OCI-LY1 (cell line): ENCODE results near the gene ZC3H10.

Source experiments
- H2AFZ ChIP-seq: fragments of 200-600 bp; sonication (generic), shearing (Covaris generic); 2 replicates; pipeline ENCODE4 v1.6.0; 2014; ENCODE audit warnings: antibody characterized with exemption, mild to moderate bottlenecking, low read length
- H3F3A ChIP-seq: fragments of 200-600 bp; sonication (generic), shearing (Covaris generic); 2 replicates; pipeline ENCODE4 v1.6.0; 2014; ENCODE audit warnings: mild to moderate bottlenecking, antibody characterized with exemption, low read length, moderate library complexity; ENCODE audit not compliant: insufficient read depth
- H3K27ac ChIP-seq: fragments of 200-600 bp; sonication (generic); 2 replicates; pipeline ENCODE4 v1.5.1; 2014; ENCODE audit warnings: low read length, mixed run types, mild to moderate bottlenecking, low read depth; ENCODE audit not compliant: poor library complexity, severe bottlenecking
- H3K27me3 ChIP-seq: fragments of 200-600 bp; sonication (generic); 2 replicates; pipeline ENCODE4 v1.6.0; 2014; ENCODE audit warnings: antibody characterized with exemption, mild to moderate bottlenecking, low read length, moderate library complexity; ENCODE audit not compliant: insufficient read depth
- H3K36me3 ChIP-seq: fragments of 200-600 bp; sonication (generic); 2 replicates; pipeline ENCODE4 v1.6.1; 2014; ENCODE audit warnings: mild to moderate bottlenecking, antibody characterized with exemption, low read length, moderate library complexity, mixed read lengths; ENCODE audit not compliant: insufficient read depth
- H3K4me1 ChIP-seq: fragments of 200-600 bp; sonication (generic); 2 replicates; pipeline ENCODE4 v1.5.1; 2014; ENCODE audit warnings: mild to moderate bottlenecking, low read length, moderate library complexity; ENCODE audit not compliant: insufficient read depth, severe bottlenecking
- H3K4me2 ChIP-seq: fragments of 200-600 bp; sonication (generic), shearing (Covaris generic); 2 replicates; pipeline ENCODE4 v1.6.1; 2014; ENCODE audit warnings: low read length
- H3K4me3 ChIP-seq: fragments of 200-600 bp; sonication (generic); 2 replicates; pipeline ENCODE4 v1.5.1; 2014; ENCODE audit warnings: low read length, low read depth, mild to moderate bottlenecking, mixed read lengths; ENCODE audit not compliant: poor library complexity, severe bottlenecking
- H3K79me2 ChIP-seq: fragments of 200-600 bp; shearing (Covaris generic); 2 replicates; pipeline ENCODE4 v1.6.1; 2016; ENCODE audit warnings: mixed run types, low read length, mixed read lengths; ENCODE audit not compliant: insufficient read depth
- H3K9ac ChIP-seq: fragments of 200-600 bp; sonication (generic), shearing (Covaris generic); 2 replicates; pipeline ENCODE4 v1.6.1; 2014; ENCODE audit warnings: mild to moderate bottlenecking, low read length, mixed read lengths
- H3K9me2 ChIP-seq: fragments of 200-600 bp; sonication (generic), shearing (Covaris generic); 2 replicates; pipeline ENCODE4 v1.6.1; 2014; ENCODE audit warnings: low read depth, mild to moderate bottlenecking, low read length, mixed read lengths
- H3K9me3 ChIP-seq: fragments of 200-600 bp; shearing (Covaris generic); 2 replicates; pipeline ENCODE4 v1.6.1; 2014; ENCODE audit warnings: low read length, mixed read lengths
- H4K20me1 ChIP-seq: fragments of 200-600 bp; sonication (generic), shearing (Covaris generic); 2 replicates; pipeline ENCODE4 v1.6.0; 2016; ENCODE audit warnings: mild to moderate bottlenecking, low read length; ENCODE audit not compliant: insufficient read depth
- CTCF ChIP-seq: fragments of 200-600 bp; sonication (generic), shearing (Covaris generic); IDR thresholded peaks from 2 replicates; pipeline ENCODE4 v1.5.1; 2017; ENCODE audit warnings: mild to moderate bottlenecking, antibody characterized with exemption, low read length, moderate library complexity, mixed read lengths
- EZH2 ChIP-seq: fragments of 200-600 bp; sonication (generic), shearing (Covaris generic); IDR thresholded peaks from 2 replicates; pipeline ENCODE4 v1.8.0; 2017; ENCODE audit warnings: borderline replicate concordance, mixed run types, mild to moderate bottlenecking, antibody characterized with exemption, low read length, moderate library complexity, mixed read lengths

ZC3H10 gene

DNA sequence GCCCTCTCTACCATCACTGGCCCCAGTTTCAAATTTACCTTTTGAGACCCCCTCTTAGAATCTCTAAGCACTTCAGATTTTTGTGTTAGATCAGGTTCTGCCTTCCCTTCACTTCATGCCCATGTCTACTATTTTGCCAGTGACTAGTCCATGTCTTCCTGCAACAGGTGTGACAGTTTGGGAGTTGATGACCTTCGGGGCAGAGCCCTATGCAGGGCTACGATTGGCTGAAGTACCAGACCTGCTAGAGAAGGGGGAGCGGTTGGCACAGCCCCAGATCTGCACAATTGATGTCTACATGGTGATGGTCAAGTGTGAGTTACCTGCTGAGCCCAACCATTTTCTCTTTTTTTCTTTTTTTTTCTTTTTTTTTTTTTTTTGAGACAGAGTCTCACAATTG, 19.5 kb upstream of the ZC3H10 start:
- no peak overlapping the region for H3K4me3 ChIP-seq
- no peaks in the 10 kb centered on the region for H3K9me3 ChIP-seq
- no peaks in the 10 kb centered on the region for H3K79me2 ChIP-seq
- no peaks in the 10 kb centered on the region for H3F3A ChIP-seq
- H3K36me3 ChIP-seq, result no peaks in the 10 kb centered on the region
- no peak overlapping the region for H3K9ac ChIP-seq
- H3K4me2 ChIP-seq, result no peak overlapping the region
- TF ChIP-seq CTCF (no peak), EZH2 (no peak)
- no peaks in the 10 kb centered on the region for H3K9me2 ChIP-seq
- H3K27ac ChIP-seq, result no peak overlapping the region
- no peak overlapping the region for H2AFZ ChIP-seq
- peaks cover 6% of the 10 kb centered on the region for H3K4me1 ChIP-seq
- H3K27me3 ChIP-seq, result peaks cover 2% of the 10 kb centered on the region; the same call in 1 of the 2 replicates
- no peaks in the 10 kb centered on the region for H4K20me1 ChIP-seq

DNA sequence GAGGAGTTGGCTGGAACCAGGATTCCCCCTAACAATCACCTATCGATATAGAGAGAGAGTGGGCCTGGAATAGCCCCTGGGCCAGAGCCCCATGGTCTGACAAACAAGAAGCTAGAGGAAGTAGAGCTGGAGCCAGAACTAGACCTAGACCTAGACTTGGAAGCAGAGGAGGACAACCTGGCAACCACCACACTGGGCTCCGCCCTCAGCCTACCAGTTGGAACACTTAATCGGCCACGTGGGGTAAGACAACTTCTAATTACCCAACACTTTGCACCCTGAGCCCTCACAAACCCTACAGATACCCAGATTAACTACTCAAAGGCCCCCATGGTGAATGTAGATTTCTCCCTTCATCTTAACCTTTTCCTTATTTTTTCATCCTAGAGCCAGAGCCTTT, 18.3 kb upstream of the ZC3H10 start:
- no peak overlapping the region for H3K27ac ChIP-seq
- no peak for TF ChIP-seq EZH2
- TF ChIP-seq CTCF, result no peak
- H3K9me2 ChIP-seq, result no peaks in the 10 kb centered on the region
- no peaks in the 10 kb centered on the region for H3K36me3 ChIP-seq
- no peak overlapping the region for H2AFZ ChIP-seq
- H3K79me2 ChIP-seq, result peaks cover 4% of the 10 kb centered on the region
- no peaks in the 10 kb centered on the region for H3K27me3 ChIP-seq
- no peak overlapping the region for H3K4me3 ChIP-seq
- H3K9me3 ChIP-seq, result no peaks in the 10 kb centered on the region
- no peak overlapping the region for H3K9ac ChIP-seq
- H3K4me2 ChIP-seq, result no peak overlapping the region
- no peaks in the 10 kb centered on the region for H4K20me1 ChIP-seq
- no peaks in the 10 kb centered on the region for H3F3A ChIP-seq
- H3K4me1 ChIP-seq, result peaks cover 8% of the 10 kb centered on the region

DNA sequence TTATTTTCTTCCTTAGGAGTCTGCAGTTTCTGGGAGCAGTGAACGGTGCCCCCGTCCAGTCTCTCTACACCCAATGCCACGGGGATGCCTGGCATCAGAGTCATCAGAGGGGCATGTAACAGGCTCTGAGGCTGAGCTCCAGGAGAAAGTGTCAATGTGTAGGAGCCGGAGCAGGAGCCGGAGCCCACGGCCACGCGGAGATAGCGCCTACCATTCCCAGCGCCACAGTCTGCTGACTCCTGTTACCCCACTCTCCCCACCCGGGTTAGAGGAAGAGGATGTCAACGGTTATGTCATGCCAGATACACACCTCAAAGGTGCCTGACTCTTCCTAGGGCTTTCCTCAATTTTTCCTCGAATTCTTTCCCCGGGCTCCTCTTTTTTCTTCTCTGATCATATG, 17.0 kb upstream of the ZC3H10 start:
- Histone ChIP-seq H3K9me2 (no peaks in the 10 kb centered on the region), H3F3A (no peaks in the 10 kb centered on the region), H2AFZ (no peak overlapping the region), H3K27ac (no peak overlapping the region), H3K4me1 (peaks cover 15% of the 10 kb centered on the region), H4K20me1 (no peaks in the 10 kb centered on the region), H3K27me3 (no peaks in the 10 kb centered on the region), H3K9ac (no peak overlapping the region), H3K4me3 (no peak overlapping the region), H3K79me2 (peaks cover 16% of the 10 kb centered on the region), H3K36me3 (peaks cover 3% of the 10 kb centered on the region; the same call in 1 of the 2 replicates), H3K4me2 (no peak overlapping the region), H3K9me3 (no peaks in the 10 kb centered on the region)
- no peak for TF ChIP-seq CTCF
- no peak for TF ChIP-seq EZH2
